ENCODE measurements around the gene FAM135A.
"Not testable (repeated sequence)": the region's sequence is repeated elsewhere in the genome, so short reads cannot be mapped to it uniquely, and the experiment has no call there.

FAM135A gene

DNA sequence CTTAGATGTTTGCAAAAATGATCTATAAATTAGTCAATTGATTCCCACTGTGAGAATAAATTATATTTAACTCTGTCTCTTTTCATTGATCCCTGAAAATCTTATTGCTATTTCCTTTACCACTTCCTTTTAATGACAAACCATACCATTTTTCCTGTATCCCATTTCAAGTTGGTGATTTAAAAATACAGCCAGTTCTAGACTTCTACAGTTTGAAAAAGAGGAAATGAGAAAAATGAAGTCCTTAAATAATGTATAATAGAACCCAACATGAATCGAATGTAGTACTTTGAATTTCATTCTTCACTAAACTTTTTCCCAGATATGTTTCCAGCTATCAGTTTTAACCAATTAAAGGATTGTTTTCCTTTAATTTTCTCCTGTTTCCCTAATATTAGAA, 124.0 kb downstream of the FAM135A start:
- in situ Hi-C loops (cut with HindIII; ENCODE audit: low sequenced_read_pairs), result no loop called here

DNA sequence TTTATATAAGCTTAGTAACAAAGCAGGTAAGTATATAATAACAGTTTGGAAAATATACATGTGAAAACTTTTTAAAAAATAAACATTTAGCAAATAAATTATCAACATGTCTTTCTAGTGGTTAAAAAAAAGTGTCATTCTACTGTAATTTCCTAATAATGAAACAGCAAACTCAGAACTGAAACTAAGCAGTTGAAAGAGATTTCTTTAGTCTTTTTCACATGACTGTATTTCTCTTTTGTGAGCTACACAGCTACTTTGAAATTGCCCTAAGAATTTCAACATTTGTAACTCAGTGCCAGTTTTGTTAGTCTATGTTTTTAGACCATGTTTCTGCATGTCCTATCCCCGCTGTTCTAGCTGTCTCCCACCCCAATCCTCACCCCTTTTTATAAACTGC, 125.1 kb downstream of the FAM135A start:
- in situ Hi-C loops (cut with HindIII; ENCODE audit: low sequenced_read_pairs), result no loop called here

DNA sequence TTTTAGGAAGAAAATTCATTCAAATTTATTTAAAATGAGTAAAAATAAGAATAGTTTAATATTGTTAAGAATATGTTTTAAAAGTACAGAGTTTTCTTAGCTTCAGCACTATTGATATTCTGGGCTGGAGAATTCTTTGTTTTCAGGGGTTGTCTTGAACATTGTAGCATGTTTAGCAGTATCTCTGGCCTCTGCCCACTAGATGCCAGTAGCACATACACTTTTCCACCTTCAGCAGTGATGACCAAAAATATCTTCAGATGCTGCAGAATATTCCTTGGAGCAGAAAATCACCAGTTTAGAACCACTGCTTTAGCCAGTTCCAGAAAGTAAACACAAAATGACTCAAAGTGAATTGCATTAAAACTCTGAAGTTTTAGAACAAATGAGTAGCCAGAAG, 134.0 kb downstream of the FAM135A start:
- in situ Hi-C loops (cut with HindIII; ENCODE audit: low sequenced_read_pairs), result no loop called here

DNA sequence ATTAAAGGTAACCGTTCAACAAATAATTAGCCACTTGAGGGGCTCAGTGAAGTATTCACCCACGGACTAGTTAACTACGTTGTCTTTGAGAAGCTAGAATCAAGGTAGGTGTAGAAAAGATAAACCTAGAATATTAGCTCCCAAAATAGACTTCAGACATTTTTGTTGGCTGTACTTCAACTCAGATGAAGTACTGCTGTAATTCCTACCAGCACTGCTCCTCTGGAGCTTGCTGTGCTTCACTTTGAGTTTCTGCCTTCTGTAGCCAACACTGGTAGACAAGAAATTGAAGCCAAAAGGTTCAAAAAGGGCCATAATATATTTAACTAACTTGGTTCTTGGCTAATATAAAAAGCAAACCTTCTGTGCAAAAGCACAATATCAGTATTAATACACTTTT, 134.6 kb downstream of the FAM135A start:
- in situ Hi-C loops (cut with HindIII; ENCODE audit: low sequenced_read_pairs), result no loop called here

DNA sequence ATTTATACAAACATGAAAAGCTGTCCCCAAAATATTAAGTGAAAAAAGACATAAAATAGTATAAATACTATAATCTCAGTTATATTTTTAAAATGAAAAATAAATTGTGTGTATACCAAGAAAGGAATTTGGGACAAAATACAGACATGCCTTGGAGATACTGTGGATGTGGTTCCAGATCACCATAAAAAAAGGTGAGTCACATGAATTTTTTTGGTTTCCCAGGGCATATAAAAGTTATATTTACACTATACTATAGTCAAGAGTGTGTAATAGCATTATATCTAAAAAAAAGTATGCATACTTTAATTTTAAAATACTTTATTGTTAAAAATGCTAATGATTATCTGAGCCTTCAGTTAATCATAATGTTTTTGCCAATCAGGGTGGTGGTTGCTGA, 136.0 kb downstream of the FAM135A start:
- in situ Hi-C loops (cut with HindIII; ENCODE audit: low sequenced_read_pairs), result no loop called here

DNA sequence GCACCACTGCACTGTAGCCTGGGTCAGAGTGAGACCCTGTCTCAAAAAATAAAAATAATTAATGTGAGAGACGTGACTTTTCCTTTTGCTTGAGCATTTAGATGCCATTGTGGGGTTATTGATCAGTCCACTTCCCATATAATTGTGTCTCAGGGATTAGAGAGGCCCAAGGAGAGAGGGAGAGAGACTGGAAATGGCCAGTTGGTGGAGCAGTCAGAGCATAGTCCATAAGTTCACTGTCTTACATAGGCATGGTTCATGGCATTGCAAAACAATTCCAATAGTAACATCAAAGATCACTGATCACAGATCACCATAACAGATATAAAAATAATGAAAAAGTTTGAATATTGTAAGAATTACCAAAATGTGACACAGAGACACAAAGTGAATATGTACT, 138.3 kb downstream of the FAM135A start:
- in situ Hi-C loops (cut with HindIII; ENCODE audit: low sequenced_read_pairs), result no loop called here

DNA sequence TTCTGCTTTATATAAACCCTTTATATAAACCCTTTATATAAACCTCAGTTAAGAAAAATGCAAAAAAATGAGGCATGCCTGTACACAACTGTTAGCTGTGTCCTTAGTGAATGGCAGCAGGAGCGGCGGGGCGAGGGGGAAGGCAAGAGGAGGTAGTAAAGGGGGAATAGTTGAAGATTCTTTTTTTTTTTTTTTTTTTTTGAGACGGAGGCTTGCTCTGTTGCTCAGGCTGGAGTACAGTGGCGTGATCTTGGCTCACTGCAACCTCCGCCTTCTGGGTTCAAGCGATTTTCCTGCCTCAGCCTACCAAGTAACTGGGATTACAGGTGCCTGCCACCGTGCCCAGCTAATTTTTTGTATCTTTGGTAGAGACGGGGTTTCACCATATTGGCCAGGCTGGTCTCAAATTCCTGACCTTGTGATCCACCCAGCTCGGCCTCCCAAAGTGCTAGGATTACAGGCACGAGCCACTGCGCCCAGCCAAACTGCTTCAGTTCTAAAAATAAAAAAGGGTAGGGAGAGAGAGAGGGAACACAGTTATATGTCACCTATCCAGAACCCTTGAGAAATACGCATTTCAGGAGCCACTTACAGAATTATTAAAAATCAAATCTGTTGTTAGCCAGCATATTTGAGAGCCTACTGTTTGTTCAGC, 139.1 kb downstream of the FAM135A start:
- in situ Hi-C loops (cut with HindIII; ENCODE audit: low sequenced_read_pairs), result not testable (repeated sequence)

DNA sequence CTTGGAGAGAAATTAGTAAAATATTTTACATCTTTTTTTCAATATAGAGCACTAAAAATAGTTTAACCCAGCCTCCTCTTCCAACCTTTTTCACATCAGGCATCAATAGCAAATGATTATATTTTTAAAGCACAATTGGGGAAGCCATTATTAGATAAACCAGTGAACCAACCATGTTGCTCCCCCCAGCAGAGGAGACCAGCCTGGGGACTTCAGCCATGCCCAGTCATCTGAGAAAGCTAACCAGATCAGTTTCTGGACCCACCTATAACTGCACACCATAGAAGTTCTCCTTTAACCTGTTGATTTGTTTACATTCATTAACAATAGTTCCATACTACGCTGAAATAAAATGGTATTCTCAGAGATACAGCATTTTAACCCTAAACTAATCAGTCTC, 139.7 kb downstream of the FAM135A start:
- in situ Hi-C loops (cut with HindIII; ENCODE audit: low sequenced_read_pairs), result no loop called here

DNA sequence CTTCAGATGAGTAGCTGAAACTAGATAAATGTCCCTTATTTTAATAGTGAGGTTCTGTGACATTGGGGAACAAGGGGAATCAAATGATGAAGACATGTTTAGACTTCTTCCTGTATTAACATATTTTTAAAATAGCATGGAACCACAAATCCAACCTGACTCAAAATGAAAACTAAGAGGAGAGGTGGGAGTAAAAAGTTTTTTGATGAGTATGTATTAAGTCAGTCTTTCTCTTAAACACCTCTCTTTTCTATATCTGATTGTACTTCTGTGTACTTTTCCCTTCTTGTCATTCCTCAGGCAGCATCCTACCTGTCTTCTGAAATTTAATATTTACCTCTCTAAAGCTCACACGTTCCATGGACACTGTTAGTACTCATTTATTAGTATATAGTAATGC, 144.7 kb downstream of the FAM135A start:
- in situ Hi-C loops (cut with HindIII; ENCODE audit: low sequenced_read_pairs), result no loop called here

DNA sequence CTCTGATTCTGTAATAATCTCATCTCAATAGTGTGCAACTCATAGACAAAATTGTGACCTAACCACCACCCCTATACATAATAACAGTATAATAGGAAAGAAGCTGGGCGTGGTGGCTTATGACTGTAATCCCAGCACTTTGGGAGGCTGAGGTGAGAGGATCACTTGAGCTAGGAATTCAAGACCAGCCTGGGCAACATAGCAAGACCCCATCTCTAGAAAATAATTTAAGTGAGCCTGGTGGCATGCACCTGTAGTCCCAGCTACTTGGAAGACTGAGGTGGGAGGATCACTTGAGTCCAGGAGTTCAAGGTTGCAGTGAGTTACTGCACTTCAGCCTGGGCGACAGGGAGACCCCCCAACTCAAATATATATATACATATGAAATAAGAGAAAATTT, 149.1 kb downstream of the FAM135A start:
- in situ Hi-C loops (cut with HindIII; ENCODE audit: low sequenced_read_pairs), result not testable (repeated sequence)

DNA sequence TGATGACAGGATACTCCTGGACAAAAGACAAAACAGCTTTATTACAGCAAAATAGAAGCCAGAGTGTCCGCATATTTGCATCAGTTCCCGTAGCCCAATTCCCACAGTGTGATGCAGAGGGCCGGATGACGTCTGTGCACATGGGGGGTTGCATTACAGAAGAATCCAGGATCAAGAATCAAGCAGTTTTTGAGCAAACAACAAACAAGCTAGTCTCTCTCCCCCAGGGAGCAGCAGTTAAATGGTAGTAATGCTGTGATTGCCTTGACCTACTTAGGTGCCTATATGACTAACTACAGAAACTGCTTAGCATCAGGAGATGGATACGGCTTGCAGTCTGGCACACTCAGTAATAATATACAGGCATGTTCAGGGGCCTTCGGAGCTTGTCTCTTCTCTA, 150.2 kb downstream of the FAM135A start:
- in situ Hi-C loops (cut with HindIII; ENCODE audit: low sequenced_read_pairs), result no loop called here

DNA sequence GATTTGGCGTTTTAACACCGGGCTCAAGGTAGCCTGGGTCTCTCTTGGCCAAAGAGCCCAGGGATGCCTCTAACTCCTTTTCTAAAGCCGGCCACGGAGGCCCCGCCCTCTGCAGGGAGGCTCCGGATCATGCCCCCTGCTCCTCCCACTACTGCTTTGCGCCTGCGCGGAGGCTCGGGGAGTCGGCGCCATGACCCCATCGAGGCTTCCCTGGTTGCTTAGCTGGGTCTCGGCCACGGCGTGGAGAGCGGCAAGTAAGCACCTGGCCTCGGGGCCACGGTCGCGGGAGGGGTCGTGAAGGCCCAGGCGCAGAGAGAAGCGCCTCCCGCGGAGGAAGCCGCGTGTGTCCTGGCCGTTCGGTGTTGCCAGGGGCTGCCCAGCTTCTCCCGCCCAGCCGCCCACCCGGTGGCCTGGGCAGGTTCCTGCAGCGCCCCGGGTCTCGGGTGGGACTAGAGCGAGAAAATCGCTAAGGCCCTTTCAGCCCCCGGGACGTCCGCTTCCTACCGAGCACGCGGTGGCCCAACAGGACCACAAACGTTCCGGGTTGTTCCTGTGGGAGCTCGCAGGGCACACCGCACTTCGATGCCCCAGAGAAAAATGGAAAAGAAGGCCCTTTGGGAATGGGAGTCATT, 153.6 kb downstream of the FAM135A start, which contains the start of gene SDHAF4:
SDHAF4 (plus strand) TSS at position 180 of the 632 bp plus-strand sequence; CDS start at position 191, 11 bp downstream.
- in situ Hi-C loops (cut with HindIII; ENCODE audit: low sequenced_read_pairs), result no loop called here

DNA sequence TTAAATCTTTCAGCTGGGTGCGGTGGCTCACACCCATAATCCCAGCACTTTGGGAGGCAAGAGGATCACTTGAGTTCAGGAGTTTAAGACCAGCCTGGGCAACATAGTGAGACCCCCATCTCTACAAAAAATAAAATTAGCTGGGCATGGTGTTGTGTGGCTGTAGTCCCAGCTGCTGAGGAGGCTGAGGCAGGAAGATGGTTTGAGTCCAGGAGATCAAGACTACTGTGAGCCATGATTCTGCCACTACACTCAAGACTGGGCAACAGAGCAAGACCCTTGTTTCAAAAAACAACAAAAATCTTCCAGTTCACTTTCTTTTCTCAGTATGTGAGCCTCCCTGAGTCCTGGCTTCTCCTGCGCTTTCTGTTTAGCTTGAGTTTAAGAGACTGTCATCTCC, 161.3 kb downstream of the FAM135A start:
- in situ Hi-C loops (cut with HindIII; ENCODE audit: low sequenced_read_pairs), result no loop called here

DNA sequence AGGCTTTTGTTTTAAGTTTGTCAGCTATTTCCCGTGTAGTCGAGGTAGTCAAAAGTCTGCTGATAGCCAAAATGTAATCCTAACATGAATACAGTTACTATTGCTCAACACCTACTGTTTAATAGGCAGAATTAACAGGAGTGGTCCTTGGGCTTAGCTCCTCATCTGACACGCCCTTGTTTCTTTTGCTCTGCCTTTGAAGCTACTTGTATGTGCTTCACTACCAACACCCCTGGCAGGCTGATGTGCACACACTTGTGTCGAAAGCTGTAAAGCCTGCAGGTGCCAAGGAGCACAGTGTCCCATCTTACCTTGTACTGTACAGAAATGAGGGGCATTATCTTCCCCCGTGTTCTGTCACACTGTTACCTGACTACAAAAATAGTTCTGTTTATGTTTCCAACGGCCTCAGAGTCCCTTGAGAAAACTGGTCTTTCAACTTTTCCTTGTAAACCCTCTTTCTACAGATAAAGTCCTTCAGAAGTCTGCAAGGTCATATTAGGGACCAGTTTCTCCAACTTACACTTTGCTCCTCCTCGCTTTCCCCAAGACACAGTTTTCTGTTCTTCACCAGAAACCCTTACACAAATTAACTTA, 162.7 kb downstream of the FAM135A start:
- in situ Hi-C loops (cut with HindIII; ENCODE audit: low sequenced_read_pairs), result no loop called here

DNA sequence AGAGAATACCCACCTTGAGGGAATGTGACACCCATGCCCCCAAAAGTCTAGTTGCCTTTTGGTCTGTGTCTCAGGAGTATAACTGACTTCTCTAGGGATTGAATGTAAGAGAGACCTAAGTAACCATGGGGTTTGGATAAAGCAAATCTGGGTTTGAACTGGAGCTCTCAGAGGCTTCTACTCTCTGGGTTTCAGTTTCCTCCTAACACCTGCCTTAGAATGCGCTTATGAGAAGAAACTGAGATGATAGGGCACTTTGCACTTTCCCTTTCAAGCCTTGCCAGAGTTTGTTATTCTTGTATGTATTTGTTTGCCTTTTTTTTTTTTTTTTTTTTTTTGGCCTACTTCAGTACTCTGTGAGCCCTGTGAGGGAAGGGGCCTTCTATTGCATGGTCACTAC, 172.8 kb downstream of the FAM135A start:
- in situ Hi-C loops (cut with HindIII; ENCODE audit: low sequenced_read_pairs), result no loop called here

DNA sequence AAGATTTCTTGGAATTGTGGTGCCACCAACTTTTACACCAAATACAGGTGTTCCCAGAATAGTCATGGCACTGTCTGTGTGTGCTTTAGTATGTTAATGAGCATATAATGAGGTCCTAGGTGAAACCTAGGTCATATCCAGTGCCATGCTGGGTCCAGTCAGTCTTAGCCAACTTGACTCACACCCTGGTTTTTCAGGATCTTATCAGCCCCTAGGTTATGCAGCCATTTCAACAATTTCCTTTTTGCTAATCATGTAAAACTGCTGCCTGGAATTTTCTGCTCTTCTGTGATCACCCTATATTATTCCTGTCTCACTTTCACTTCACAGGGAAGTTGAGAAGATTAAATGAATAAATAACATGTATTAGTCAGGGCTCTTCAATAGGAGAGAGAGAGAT, 177.1 kb downstream of the FAM135A start:
- in situ Hi-C loops (cut with HindIII; ENCODE audit: low sequenced_read_pairs), result no loop called here

DNA sequence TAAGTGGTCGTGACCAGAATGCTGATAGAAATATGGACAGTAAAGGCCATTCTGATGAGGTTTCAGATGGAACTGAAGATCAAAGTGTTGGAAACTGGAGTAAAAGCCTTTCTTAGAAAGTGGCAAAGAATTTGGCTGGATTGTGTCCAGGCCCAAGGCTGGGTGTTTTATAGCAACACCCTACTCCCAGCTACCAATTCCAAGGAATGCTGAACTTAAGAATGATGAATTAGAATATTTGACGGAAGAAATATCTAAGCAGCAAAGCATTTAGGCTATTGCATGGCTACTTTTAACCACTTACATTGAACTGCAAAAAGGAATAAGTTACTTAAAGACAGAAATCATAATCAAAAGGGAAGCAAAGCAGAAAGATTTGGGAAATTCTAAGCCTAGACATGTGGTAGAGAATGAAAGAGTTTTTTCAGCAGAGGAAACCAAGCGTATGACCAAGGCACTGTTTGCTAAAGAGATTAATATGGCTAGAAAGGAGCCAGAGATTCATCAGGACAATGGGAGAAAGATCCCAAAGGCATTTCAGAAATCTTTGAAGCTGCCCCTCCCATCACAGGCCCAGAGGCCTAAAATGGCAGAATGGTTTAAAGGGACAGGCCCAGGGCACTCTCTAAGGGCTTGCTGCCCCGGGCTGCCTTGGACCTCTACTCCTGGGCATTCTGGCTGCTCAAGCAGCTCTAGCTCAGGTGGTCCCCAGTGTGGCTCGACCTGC, 179.2 kb downstream of the FAM135A start:
- in situ Hi-C loops (cut with HindIII; ENCODE audit: low sequenced_read_pairs), result no loop called here

DNA sequence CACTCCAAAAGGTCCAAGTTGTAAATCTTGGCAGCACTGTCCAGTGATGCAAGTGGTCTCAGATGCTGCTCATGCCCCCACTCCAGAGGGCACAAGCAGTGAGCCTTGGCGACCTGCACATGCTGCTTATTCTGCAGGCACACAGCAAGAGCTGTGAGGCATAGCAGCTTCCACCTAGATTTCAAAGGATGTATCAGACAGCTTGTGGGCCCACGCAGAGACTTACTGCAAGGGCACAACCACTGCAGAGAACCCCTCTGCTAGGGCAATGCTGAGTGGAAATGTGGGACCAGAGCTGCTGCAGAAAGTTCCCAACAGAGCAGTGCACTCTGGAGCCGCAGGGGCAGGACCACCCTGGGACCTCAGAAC, 179.8 kb downstream of the FAM135A start:
- in situ Hi-C loops (cut with HindIII; ENCODE audit: low sequenced_read_pairs), result no loop called here

DNA sequence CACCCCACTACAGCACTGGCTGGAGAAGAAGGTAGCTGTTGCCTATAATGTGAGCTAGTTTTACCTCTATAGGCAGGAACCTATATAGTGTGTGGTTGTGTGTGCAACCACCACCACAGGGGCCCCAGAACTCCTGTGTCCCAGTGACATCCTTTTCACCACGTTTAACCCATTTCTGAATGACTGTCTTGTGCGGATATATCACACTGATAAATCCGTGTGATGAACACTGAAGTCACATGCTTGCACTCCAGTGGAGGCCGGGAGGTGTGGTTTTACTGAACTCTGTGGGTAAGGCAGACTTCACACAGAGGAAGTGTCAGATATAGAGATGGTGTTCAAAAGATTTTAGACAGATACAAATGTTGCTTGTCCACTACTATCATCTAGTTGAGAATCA, 185.9 kb downstream of the FAM135A start:
- in situ Hi-C loops (cut with HindIII; ENCODE audit: low sequenced_read_pairs), result no loop called here

DNA sequence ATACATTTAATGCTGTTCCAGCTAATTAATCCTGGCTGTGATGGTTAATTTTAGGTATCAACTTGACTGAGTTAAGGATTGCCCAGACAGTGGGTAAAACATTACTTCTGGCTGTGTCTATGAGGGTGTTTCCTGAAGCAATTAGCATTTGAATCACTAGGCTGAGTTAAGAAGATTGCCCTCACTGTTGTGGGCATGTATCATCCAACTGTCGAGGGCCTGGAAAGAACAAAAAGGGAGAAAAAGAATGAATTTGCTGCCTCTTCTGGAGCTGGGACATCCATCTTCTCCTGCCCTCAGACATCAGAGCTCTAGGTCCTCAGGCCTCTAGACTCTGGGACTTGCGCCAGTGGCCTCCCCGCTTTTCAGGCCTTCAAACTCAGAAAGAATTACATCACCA, 187.7 kb downstream of the FAM135A start:
- in situ Hi-C loops (cut with HindIII; ENCODE audit: low sequenced_read_pairs), result no loop called here

DNA sequence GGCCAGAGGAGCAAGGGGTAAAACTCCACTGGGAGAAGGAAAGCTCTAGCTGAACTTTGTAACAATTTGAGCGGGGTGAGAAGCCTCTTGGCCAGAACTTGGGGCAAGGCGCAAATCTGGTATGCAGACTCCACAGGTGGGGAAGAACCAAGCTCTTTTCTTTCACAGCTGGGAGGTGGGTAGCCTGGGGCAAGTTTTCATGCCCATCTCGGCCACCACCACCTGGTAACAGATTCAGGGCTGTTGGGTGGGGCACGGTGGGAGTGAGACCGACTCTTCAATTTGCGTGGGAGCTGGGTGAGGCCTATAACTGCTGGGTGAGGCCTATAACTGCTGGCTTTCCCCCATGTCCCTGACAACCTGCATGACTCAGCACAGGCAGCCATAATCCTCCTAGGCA, 190.9 kb downstream of the FAM135A start:
- in situ Hi-C loops (cut with HindIII; ENCODE audit: low sequenced_read_pairs), result no loop called here

DNA sequence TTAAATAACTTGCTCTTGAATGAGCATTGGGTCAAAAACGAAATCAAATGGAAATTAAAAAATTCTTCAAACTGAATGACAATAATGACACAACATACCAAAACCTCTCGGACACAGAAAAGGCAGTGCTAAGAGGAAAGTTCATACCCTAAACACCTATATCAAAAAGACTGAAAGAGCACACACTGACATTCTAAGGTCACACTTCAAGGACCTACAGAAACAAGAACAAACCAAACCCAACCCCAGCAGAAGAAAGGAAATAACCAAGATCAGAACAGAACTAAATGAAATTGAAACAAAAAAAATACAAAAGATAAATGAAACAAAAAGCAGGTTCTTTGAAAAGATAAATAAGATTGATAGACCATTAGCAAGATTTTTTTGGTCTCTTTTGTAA, 194.1 kb downstream of the FAM135A start:
- in situ Hi-C loops (cut with HindIII; ENCODE audit: low sequenced_read_pairs), result not testable (repeated sequence)

Data from DLD1 (cell line).